AG04450 (cell line): ENCODE measurements around the gene POLH. TPM values are rescaled to one million over a fixed set of nuclear protein-coding genes. Genes with fewer than 3 reads are reported as not detected.
"Not testable (repeated sequence)": the region's sequence is repeated elsewhere in the genome, so short reads cannot be mapped to it uniquely, and the experiment has no call there.

Source experiments
- CTCF ChIA-PET: fragments of 300-600, 350-600 bp; formaldehyde crosslinking; extraction: SDS; loops from one replicate; lab custom pipeline; 2022; ENCODE audit warnings: antibody characterized with exemption, inconsistent platforms; lab: Charles Lee
- POLR2A ChIA-PET: fragments of 350-600 bp; formaldehyde crosslinking; extraction: SDS; loops from one replicate; lab custom pipeline; 2021; ENCODE audit warnings: antibody characterized with exemption, inconsistent platforms; lab: Yijun Ruan, JAX
- DNase-seq: peaks from one replicate; pipeline ENCODE4 v3.0.0-alpha.2; 2011; ENCODE audit warnings: low read depth, low spot score
- H3K27ac ChIP-seq: one replicate; pipeline ENCODE4 v1.5.1; 2012; ENCODE audit warnings: low read depth, low read length, control low read depth
- H3K27me3 ChIP-seq: one replicate; pipeline ENCODE4 v1.6.0; 2012; ENCODE audit warnings: low read length; ENCODE audit not compliant: control insufficient read depth, insufficient read depth
- H3K4me3 ChIP-seq: 2 replicates; pipeline ENCODE4 v1.5.1; 2011; ENCODE audit warnings: mild to moderate bottlenecking, low read depth, low read length, control low read depth
- H3K9me3 ChIP-seq: 2 replicates; pipeline ENCODE4 v1.5.1; 2012; ENCODE audit warnings: low read length; ENCODE audit not compliant: control insufficient read depth, insufficient read depth
- CTCF ChIP-seq: IDR thresholded peaks from 2 replicates; pipeline ENCODE4 v1.5.1; 2011; ENCODE audit warnings: low read depth, low read length, control low read depth, inconsistent platforms
- polyA plus RNA-seq: library from polyadenylated mRNA; depleted of rRNA; stranded (reverse); fragments of >200 nt; gene quantifications from 2 replicates; pipeline ENCODE4 v1.2.3, GENCODE V29; 2011

POLH gene
- polyA plus RNA-seq, 1 experiment: 26.6 TPM

- peak overlapping the region; percentile 84 for H3K4me3 ChIP-seq
- no peak for TF ChIP-seq CTCF
- H3K27ac ChIP-seq: peak overlapping the region; percentile 86
- DNase-seq: no peak
- ChIA-PET POLR2A (interaction anchor here (0.7 to 1.9 kb wide), 10 partner anchors 15 to 618 kb away, joined by 3 to 14 read pairs (median 5); partner anchors contain the start of genes HSP90AB1, POLH, POLR1C and RSPH9), CTCF (interaction anchor here (1.3 to 1.7 kb wide), 2 partner anchors 21 to 450 kb away, joined by 3 to 5 read pairs; no protein-coding TSS in a partner anchor)
- H3K9me3 ChIP-seq: no peaks in the 10 kb centered on the region; the same call in 1 of the 2 replicates
- no peaks in the 10 kb centered on the region for H3K27me3 ChIP-seq
Observed at GRCh38 chr6:43628393-43629103, 52.6 kb downstream of the POLH start.

- CTCF ChIA-PET: interaction anchor here (0.7 to 1.7 kb wide), 3 partner anchors 20 to 450 kb away, joined by 3 to 5 read pairs (median 3); no protein-coding TSS in a partner anchor
- Histone ChIP-seq H3K27me3 (no peaks in the 10 kb centered on the region), H3K27ac (peak within 1 kb of the TSS; percentile 96), H3K9me3 (no peaks in the 10 kb centered on the region; the same call in 1 of the 2 replicates), H3K4me3 (peak within 1 kb of the TSS; percentile 84)
- no peak for TF ChIP-seq CTCF
- POLR2A ChIA-PET: interaction anchor here (0.5 to 1.9 kb wide), 15 partner anchors 10 to 716 kb away, joined by 3 to 14 read pairs (median 4); partner anchors contain the start of genes HSP90AB1, POLH, POLR1C and RSPH9
- peak; percentile 97 for DNase-seq
Observed at GRCh38 chr6:43629104-43629504, 53.1 kb downstream of the POLH start, which contains the start of gene GTPBP2. Gene GTPBP2, minus strand, starts transcription at chr6:43629264. Its CDS starts 102 bp downstream, at chr6:43629162.

GRCh38 chr6:43629505-43630300 lies 53.7 kb downstream of the POLH start:
- Histone ChIP-seq H3K9me3 (no peaks in the 10 kb centered on the region; the same call in 1 of the 2 replicates), H3K27ac (peak overlapping the region; percentile 96), H3K27me3 (no peaks in the 10 kb centered on the region), H3K4me3 (peak overlapping the region; percentile 84)
- ChIA-PET POLR2A (interaction anchor here (0.5 to 1.9 kb wide), 15 partner anchors 10 to 716 kb away, joined by 3 to 14 read pairs (median 4); partner anchors contain the start of genes HSP90AB1, POLH, POLR1C and RSPH9), CTCF (interaction anchor here (0.7 to 1.7 kb wide), 4 partner anchors 21 to 449 kb away, joined by 3 to 5 read pairs (median 3); no protein-coding TSS in a partner anchor)
- peak; percentile 94 for DNase-seq
- TF ChIP-seq CTCF: no peak

- Histone ChIP-seq H3K27ac (peak overlapping the region; percentile 57), H3K4me3 (no peak overlapping the region), H3K27me3 (no peaks in the 10 kb centered on the region), H3K9me3 (no peaks in the 10 kb centered on the region; the same call in 1 of the 2 replicates)
- CTCF ChIA-PET: interaction anchor here (1.1 kb wide), 1 partner anchor 35 kb away, joined by 3 read pairs; no protein-coding TSS in a partner anchor
- POLR2A ChIA-PET: no interaction called here
- TF ChIP-seq CTCF: no peak
- DNase-seq: no peak
Observed at GRCh38 chr6:43630980-43631619, 55.1 kb downstream of the POLH start.

GRCh38 chr6:43633002-43633401 lies 57.0 kb downstream of the POLH start:
- H3K27ac ChIP-seq, H3K4me3 ChIP-seq, CTCF ChIA-PET, DNase-seq, H3K27me3 ChIP-seq, H3K9me3 ChIP-seq, POLR2A ChIA-PET: not testable (repeated sequence)
